DMS 273 (cell line): ENCODE results near the gene TMEM17.

Experiments used
- DNase-seq: peaks from one replicate; lab custom pipeline; 2025; ENCODE audit not compliant: unreplicated experiment; lab: John Stamatoyannopoulos, UW

Gene TMEM17

DNA sequence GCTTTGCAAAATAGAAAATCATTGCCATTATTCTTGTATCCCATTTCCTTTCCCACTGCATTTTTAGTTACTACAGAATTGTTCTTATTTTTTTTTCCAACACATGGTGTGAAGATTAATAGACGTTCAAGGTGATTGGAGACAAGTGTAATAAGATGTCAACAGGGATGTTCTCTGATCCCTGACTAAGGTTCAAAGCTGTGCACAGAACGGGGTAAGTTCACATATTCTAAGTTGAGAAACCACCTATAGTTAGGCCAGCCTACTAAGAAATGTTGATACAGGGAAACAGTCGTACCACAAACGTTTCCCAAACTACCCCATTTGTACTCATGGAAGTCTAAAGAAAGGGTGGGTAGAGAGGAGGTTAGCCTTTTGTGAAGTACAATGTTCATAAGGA is 6.4 kb upstream of the TMEM17 start:
- DNase-seq, result no peak

DNA sequence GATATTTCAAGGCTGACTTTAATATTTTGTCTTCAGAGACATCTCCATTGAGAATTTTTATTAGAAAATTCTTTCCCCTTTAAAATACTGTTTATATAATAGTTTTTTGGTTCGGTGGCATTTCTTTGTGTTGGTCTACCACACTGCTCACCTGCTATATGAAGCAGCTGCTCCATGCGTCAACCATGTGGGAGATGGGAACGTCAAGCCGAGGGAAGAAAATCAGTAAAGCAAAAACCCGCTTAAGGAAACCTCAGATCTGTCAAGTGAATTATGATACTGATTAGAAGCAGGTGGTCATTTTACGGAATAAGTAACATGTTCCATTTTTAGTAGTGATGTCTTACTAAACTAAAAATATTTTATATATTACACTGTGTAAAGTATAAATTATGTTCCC is 5.6 kb upstream of the TMEM17 start:
- no peak for DNase-seq

DNA sequence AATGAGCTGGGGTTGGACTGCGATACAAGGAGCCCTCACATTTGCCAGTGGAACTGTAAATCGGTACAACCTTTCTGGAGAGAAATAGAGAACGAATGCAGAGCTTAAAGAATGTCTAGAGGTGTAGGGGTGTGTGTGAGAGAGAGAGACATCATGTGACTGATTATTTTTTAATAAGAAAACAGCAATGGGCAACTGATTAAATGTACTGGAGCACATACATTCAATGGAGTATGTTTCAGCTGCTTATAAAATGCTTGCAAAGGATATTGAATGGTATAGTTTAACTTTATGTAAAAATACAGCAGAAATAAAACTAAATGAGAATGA is 391 bp upstream of the TMEM17 start:
- DNase-seq, result no peak

DNA sequence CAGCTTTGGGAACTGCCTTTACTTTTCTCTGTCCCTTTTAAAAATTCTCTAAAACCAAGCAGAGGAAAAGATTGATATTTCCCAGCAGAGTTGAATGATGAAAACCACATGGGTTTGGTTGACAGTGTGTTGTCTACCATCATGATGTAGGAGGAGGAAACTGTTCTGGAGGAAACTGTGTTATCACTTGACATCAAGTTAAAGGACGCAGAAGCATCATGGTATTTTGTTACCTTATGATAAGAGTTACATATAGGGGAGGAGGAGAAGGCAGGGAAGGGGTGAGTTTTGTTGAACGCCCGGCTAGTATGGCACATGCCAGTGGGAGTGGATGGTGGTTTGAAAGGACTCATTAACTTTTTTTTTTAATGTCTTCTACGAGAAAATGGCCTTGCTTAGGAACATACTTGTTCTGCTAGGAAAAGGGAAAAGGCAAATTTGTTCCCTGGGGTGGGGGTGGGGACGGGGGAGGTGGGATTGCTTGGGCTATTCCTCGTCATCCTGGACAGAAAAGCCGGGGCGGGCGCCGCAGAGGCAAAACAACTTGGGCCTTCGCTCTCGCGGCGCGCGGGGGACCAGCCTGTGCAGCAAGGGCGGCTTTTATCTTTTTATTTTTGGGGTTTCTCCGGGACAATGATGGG is 766 bp downstream of the TMEM17 start:
- peak; percentile 61 for DNase-seq

DNA sequence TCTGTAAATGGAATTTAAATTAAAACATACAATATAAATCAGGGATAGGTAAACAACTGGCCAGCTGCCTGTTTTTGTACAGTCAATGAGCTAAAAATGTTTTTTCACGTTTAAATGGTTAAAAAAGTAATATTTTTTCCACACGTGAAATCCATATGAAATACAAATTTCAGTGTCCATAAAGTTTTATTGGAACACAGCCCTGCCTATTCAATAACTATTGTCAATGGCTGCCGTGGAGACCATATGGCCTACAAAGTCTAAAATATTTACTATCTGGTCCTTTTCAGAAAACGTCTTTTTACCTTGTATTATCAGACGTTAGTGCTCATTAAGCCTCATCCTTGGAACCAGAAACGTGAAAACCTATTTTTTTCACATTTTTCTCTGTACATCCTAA is 1.3 kb downstream of the TMEM17 start:
- DNase-seq, result no peak

DNA sequence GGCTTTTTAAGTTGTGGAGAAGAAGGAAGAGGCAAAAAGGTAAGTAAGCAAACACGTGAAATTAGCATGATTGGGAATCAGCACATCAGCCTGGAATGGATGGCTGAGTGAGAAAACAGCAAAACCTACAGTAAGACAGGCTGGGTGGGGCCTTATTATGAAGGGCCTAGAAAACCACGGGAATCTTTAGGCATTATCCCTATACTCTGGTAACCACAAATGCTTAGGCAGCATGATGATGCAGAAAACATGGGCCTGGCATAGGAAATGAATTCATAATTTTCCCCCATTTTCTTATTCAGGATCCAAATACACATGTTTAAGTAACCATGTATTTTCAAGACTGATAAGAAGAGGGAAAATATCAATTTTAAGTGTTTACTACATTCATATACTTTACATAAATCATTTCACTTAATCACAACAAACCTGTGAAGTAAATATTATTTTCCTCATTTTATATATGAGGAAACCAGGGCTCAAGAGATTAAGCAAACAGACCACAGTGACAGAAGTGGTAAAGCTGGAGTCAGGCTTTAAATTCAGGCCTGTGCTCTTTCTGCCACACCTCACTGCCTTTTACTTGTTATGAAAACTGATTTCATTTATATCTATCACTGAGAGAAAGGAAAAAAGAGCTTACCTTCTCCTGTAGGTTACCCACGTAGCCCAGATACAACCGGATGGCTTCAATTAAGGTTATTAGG is 4.0 kb downstream of the TMEM17 start:
- DNase-seq, result no peak

DNA sequence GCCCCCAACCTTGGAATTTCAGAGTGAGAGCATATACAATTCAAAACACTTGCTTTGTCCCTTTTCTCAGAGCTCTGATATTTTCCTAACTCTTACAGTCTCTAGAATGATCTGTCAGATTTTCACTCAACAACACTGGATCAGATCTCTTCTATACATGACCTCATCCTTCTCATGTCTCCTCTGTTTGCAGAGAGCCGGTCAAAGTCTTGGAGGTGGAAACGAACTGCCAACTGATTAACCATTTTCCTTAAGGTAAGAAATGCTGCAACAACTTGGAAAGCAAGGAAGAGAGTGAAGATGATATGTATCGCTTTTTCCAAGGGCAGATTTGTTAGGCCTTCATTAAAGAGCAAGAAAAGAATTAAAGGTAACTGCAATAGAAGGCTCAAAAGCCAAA is 4.9 kb downstream of the TMEM17 start:
- DNase-seq, result no peak

DNA sequence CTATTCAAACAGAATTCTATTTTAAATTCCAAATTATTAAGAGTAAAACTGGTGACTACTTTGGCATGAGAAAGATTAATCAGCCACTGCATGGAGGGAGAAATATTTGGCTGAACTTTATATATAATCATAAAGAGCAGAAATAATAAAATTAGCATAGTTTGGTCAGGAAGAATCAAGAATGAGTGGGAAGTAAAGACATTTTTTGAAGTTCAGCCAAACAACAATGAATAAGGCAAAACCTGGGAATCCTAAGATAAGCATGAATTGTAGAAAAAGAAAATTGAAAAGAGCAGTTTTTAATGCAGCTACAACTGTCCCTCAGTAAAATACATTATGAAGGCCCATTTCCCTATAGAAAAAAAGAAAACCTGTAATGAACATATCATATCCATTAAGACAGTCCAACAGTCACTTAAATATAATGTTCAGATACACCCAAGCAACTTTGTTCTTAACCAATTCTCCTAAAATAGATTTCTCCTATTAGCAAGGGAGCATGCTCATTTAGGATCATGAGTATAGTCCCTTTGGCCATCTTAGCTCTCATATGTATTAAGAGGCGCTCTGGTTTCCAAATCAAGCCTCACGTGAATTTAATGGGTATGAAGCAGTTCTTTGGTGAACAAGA is 6.5 kb downstream of the TMEM17 start:
- DNase-seq, result no peak

DNA sequence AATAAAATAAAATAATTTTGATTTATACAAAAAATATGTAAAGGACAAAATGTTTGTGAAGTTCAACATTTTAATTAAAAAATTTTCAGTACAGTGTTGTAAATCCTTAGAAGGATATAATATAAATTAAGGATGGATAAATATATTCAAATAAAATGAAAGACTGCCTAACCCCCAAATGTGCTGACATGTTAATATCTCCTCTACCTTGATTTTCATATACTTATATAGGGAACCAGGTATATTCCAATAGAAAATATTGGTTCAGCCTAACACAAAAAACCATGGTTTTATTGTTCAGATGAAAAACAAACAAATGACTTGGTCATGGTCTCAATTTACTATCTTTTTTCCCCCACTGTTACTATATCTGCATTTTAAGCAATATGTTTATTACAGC is 7.3 kb downstream of the TMEM17 start:
- DNase-seq, result no peak

DNA sequence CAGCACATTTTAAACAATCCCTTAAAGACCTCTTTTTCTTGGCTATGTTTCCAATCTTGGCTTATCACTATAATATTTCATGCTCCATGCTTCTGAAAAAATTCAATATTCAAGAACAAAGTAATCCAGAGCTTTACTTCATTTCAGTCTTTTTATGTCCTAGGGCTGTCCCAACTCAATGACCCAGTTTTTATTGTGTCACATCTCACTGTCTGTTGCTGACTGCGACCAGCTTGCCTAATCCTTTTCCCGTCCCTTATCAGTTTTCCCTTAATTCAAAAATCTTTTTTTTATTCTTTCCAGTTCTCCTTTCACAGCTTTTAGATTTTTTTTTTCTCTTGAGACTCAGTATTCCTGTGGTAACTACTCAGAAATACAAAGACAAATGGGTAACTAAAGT is 10.2 kb downstream of the TMEM17 start:
- no peak for DNase-seq

DNA sequence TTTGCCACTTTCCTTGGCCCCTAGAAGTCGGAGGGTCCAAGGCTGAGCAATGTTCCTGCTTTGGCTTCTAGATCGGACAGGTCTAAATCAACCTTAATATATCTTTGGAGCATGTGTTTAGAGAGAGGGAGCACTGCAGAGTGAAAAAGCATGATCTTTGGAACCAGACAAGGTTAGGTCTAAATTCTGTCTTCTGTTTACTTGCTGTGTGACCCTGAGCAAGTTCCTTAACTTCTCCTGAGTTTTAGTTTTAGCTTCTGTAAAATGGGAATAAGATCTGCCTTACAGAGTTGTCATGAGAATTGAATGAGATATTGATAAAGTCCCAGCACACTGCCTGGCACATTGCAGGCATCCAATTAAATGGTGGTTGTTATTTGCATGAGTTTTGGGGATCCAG is 13.9 kb downstream of the TMEM17 start:
- DNase-seq, result no peak

DNA sequence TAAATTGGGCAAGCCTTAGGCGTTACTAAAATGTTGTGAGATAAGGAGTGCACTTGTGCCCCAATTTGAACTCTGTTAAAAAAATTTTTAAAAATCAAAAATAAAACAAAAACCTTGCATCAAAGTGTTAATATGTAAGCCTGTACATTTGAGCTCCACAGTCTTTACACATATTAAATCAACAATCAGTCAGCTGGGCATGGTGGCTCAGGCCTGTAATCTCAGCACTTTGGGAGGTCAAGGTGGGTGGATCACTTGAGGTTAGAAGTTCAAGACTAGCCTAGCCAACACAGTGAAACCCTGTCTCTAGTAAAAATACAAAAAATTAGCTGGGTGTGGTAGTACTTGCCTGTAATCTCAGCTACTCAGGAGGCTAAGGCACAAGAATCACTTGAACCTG is 16.3 kb downstream of the TMEM17 start:
- DNase-seq, result no peak

DNA sequence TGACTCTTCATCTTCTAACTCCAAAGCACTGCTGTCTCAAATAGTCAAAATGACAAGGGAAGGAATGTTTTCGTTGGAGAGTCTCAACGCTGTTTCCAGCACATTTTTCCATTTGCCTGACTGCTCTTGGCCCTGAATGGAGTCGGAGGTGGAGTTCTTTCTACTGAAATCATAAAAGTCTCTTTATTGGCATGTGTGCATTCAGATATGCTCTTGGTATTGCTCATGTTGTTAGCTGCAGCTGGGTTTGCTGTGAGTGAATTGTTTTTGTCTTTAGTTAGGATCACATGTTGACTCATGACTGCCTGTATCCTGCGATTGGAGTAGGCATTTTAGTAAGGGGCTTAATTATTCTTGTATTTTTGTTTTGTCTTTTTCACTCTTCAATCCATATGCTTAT is 16.8 kb downstream of the TMEM17 start:
- no peak for DNase-seq

DNA sequence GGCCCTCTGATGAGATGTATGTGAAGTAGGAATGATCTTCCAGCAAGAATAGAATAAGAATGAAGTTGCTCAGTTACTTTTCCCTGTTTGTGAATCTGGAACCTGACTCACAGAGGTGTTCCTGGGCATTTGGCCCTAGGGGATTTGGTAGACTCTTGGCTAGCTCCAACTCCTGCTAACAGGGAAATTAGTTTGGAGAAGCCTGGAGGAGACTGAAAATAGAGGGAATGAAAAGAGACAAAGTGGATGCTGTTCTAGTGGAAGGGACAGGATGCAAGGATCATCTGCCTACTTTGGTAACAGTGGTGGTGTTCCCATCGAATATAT is 19.6 kb downstream of the TMEM17 start:
- no peak for DNase-seq

DNA sequence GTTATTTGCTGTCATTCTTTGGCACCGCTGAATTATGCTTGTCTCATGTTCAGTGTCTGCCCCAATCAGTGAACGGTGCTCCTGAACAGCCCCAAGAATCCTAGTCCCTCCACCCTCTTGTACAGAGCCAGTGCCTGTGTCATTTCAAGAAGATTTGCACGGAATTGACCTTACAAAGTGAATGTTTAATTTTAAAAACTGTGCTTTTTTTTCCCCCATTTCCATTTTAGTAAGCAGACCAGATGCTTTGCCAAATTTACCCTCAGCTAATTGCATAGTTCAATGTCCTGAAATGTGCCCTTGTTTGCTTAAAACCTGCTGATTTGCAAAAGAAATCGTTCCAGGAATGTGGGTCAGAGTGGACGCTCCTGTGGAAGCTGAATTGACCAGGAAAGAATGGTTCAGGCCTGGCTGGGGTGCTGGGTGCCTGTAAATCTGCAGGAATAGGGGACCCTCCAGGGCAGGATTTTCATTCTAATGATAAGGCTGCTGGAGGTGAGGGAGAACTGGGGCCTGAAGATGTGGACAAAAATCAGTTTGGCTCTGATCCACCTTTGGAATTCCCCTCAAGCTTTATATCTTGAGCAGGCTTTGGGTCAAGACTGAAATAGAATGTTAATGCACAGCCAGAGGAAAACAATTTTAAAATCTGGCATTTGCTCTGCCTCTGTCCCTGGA is 20.1 kb downstream of the TMEM17 start:
- no peak for DNase-seq

DNA sequence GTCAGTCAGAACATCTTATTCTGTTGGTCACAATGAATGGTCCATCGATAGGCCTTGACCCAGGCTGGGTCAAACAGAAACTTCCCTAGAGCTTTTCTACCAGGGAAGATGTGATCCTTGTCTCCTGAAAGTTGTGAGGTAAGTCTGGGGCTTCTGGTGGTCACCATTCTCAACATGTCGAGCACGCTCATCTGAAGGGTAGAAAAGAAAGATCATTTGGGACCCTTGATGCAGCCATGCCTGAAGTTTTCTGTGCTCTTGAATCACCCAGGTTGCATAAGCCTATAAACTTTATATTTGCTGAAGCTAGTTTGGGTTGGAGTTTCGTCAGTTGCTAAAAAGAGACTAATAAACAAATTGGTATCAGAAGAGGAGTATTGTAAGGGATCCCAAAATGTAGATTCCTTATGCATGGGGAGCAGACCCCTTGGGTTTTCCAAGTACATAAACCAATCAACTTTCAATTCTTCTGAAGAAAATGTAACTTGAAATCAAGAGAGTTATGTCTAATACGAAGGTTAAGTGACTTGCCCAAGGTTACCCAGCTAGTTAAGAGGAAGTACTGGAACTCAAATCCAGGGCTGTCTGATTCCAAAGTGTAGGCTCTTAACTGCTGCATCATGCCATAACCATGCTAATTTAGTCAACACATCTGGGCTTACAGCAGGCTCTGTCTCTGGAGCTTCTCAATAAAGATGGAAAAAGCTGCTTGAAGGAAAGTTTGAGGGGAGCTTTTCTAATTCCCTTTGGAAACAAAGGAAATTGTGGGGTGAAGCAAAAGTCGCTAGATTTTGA is 23.2 kb downstream of the TMEM17 start:
- no peak for DNase-seq

DNA sequence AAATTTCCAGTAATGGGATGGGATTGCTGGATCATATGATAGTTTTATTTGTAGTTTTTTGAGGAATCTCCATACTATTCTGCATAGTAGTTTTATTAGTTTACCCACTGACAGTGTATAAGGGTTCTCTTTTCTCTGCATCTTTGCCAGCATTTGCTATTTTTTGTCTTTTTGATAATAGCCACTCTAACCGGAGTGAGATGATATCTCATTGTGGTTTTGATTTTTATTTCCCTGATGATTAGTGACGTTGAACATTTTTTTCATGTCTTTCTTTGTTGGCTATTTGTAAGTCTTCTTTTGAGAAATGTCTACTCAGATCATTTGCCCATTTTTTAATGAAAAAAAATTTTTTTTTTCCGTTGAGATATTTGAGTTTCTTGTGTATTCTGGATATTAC is 26.1 kb downstream of the TMEM17 start:
- DNase-seq, result no peak

DNA sequence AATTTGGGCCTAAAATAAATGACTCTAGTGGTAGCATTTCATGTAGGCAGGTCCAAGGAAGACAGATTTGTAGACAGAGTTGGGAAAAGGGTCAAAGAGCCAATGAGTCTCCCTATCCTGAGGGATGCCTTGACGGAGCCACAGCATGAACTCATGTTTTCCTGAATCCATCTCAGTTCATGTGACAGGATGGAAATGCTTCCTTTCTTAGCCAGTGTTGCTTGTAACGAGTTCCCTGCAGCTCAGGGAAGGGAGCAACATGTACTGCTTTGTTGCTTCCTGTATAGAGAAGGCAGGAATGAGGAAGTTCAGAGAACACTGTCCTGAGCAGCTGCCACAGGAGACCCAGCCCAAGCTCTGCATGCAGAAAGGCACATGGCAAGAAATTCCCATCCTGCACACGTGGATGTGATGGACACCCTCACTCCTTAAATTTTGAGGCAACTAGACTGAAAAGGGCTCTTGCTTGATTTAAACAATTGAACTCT is 27.9 kb downstream of the TMEM17 start:
- no peak for DNase-seq

DNA sequence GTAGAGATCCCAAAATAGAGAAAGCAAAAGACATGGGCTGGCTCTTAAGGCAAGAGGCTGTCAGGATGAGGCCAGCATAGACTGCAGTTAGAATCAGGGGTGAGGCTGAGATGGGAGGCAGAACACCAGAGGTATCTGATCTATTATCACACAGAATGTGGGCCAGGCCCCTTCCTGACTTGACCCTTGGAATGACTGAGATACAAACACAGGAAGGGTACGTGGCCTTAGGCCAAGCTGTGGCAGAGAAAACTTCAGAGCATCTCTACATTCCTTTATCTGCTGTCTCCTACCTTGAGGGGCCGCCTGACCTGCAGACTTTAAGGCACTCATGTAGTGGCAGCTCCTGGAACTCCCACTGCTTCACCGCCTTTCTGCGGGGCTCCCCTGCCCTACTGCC is 28.4 kb downstream of the TMEM17 start:
- no peak for DNase-seq

DNA sequence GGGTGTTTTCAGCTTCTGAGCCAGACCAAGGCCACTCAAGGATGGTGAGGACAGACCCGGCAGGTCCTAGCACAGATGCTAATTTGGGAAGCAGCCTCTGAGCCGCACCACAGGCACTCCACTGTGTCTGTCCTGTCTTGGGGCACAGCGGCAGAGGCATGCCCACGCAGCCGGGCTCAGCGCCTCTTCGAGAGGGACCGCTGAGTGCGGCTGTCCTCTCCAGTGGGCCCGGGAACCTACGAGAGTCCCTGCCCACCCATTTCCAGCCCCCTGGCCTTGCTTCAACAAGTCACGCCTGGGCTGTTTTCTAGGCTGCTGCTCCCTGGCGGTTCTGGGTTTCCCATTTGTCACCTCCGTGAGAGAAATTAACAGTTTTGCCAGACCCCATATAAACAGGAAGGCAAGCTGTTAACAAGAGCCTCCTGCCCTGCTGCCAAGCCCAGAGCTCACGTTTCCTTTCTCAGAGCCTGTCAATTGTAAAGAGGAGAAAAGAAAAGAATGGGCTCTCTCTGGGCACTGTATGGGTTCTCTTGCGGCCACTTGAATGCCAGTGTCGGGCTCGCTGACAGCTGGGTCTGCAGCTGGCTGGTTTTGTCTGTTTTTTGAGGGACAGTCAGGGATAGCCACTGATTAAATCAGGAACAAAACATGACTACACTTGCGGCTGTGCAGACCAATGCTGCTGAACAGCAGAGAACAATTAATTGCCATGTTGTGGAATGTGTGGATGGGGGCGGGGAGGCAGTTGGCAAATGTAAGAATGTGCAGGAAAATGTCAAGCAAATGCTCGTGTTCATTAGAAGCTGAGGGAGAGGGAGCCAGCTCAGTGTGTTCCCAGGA is 30.6 kb downstream of the TMEM17 start:
- peak; percentile 52 for DNase-seq

DNA sequence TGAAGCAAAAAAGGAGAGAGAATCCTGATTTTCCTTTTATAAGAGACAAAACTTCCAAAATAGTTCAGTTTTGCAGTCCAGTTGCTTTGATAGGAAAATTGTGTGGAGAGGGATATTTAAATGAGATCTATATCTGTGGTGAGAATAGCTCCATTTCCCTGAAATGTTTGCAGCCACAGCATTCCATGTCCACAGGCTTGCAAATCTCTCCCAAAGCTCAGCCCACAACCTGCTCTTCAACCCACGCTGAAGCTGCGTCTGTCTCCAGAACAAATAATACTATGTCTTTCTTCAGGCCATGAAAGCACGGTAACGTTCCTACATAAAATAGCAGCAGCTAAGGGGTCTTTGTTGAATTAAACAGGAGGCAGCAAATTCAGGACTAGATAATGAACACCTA is 31.8 kb downstream of the TMEM17 start:
- DNase-seq, result no peak
